ENCODE results near the gene TMCC2. TPM values are rescaled to one million over a fixed set of nuclear protein-coding genes. Genes with fewer than 3 reads are reported as not detected.

TMCC2 gene
- polyA plus RNA-seq, 3 donors, result 7.2 to 10.3 (median 7.3) TPM

DNA sequence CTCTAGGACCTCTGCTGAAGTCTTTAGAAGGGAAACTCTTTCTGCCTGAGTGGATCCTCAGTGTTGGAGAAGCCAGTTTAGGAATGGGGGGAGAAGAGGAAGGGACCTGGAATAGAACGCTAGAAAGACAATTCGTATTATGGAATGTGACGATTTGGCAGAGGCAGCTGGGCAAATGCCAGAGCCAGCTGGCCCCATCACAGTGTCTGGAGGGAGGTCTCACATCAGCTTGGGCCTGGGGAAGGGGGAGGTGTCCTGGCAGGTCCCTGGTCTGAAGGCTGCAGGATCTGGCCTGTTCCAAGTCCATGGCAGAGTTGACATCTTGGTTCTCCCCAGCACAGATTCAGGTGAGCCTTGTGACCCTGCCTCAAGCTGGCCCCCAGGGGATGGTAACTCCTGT, 11.3 kb downstream of the TMCC2 start:
- DNase-seq, result no peak

DNA sequence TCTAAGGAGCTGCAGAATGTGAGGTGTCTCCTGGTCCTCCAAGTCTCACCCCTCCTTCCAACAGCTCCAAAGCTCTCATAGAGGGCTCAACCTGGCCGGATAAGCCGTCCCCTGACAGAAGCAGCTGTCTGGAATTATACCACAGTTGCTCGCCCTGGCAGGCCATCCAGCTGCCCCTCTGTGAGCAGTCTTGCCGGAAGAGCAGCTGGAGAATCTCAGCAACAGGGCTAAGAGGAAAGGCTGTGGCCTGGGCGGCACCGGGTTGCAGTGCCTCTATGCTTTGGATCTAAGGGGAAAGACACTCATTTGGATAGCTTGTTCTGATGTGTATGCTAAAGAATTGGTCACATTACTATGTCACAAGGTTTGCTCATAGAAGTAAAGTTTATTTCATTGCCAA, 12.4 kb downstream of the TMCC2 start:
- DNase-seq, result no peak

DNA sequence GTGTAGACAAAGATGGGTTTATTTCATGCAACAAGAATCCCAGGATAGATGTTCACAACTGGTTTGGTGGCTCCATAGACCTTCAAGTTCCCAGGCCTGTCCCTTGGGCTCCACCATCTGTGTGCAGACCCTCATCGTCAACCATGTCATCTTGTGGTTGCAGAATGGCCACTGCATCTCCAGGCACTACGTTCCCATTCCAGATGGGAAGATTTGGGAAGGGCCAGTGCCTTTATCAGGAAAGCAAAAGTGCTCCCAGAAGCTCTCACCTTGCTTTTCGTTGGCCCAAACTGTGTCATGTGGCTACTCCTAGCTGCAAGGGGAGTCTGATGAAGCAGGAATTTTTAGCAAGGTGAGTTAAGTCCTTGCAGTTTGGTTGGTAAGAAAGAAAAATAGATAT, 12.8 kb downstream of the TMCC2 start:
- no peak for DNase-seq

DNA sequence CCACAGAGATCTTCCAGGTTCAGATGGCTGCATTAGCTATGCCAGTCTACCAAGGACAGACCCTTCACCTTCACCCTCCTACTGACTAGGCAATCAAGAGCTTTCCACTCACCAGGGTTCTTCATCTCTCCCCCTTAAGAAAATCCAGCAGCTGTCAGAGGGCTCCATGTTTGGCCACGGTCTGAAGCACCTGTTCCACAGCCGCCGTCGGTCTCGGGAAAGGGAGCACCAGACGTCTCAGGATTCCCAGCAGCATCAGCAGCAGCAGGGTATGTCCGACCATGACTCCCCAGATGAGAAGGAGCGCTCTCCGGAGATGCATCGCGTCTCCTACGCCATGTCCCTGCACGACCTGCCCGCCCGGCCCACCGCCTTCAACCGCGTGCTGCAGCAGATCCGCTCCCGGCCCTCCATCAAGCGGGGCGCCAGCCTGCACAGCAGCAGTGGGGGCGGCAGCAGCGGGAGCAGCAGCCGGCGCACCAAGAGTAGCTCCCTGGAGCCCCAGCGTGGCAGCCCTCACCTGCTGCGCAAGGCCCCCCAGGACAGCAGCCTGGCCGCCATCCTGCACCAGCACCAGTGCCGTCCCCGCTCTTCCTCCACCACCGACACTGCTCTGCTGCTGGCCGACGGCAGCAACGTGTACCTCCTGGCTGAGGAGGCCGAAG, 13.8 kb downstream of the TMCC2 start:
- DNase-seq, result no peak

DNA sequence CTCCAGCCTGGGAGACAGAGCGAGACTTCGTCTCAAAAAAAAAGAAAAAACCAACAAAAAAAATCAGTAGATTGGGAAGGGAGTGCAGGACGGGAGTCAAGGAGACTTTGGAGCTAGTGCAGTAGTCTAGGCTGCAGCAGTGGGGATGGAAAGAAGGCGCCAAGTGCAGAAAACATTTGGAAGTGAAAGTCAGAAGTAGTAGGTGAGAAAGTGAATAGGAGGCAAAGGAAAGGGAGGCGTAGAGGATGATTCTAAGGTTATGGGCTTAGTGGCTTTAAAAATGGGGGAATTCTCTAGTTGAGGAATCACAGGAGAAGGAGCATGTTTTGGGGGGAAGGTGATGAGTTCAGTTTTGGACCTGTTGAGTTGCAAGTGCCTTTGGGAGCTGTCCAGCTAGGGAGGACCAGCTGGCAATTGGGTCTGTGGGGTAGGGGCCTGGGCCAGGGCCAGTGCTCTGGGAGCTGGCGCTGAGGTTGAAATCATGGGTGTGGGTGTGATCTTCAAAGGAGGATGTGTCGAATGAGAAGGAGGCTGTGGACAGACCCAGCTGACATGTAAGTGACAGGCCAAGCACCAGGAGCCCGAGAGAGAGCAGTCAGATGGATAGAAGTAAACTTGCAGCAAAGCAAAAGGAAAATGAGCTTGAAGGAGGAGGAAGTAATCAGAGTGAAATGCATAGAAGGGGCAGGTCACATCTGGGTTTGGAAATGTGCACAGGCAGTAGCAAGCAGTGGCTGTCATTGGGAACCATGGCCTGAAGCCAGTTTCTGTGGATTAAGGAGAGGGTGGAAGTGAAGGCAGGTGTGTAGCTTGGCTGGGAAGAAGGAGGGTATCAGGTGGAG, 15.8 kb downstream of the TMCC2 start:
- no peak for DNase-seq

DNA sequence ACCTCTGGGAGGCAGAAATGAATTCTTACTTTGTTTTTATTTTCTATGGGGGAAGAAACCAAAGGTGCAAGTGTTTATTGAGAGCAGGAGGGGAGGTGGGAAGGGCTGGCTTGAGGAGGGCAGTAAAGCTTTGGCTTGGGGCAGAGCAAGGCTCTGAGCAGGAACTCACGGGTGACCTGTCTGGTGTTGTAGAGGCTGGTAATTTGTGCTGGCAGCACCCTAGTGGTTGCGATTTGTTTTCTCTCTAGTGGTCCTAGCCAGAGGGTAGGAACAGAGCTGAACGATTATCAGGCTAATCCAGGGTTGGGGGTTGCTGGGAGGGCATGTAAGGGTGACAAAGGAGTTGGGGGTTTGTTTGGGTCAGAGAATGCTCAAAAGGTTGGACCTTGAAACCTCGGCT, 16.6 kb downstream of the TMCC2 start:
- DNase-seq, result no peak

DNA sequence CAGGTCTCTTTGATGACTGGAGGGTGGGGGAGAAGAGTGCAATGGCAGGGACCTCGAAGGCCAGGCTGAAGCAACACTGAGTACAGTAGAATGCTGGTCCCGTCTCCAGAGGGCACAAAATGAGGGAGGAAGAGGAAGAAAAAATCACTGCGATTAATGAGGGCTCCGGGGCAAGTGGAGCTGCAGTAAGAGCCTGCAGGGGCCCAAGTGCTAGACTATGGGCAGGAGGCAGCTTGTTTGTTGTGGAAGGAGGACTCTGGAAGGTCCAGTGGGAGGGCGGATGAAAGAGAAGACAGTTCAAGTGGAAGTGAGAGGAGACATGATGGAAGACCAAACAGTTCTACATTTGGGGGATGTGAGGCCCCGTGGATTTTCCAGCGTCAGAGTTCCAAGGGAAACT, 17.4 kb downstream of the TMCC2 start:
- no peak for DNase-seq

DNA sequence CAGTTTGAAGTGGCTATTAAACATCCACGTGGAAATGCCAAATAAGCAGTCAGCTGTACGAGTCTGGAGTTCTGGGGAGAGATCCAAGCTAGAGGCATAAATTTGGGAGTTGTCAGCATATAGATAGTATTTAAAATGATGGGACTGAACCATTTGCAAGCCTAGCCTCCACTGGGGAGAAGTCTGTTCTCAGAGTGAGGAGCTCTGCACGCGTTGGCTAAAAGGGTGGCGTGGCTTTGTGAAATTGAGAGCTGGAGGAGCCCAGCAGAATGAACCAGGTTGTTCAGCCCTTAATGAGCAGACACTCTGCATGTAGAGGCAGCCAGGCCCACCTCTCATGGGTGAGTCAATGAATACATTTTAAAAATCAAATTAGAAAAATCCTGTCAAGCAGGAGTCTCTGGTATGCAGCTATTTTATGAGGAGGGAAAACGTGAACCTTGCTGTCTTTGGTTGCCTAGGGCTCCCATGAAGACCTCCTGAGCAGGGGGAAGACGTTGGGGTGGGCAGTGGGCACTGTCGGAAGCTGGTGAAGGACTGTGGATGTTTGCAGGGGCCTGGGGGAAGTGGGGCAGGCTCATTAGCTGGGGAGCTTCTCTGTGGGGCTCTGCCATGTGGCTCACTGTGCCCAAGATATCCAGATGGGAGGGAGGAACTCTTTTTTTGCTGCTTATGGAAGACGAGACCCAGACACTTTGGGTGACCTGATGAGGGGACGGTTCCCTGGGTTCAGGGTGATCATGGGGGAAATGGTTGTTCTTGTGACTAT, 18.8 kb downstream of the TMCC2 start:
- no peak for DNase-seq

DNA sequence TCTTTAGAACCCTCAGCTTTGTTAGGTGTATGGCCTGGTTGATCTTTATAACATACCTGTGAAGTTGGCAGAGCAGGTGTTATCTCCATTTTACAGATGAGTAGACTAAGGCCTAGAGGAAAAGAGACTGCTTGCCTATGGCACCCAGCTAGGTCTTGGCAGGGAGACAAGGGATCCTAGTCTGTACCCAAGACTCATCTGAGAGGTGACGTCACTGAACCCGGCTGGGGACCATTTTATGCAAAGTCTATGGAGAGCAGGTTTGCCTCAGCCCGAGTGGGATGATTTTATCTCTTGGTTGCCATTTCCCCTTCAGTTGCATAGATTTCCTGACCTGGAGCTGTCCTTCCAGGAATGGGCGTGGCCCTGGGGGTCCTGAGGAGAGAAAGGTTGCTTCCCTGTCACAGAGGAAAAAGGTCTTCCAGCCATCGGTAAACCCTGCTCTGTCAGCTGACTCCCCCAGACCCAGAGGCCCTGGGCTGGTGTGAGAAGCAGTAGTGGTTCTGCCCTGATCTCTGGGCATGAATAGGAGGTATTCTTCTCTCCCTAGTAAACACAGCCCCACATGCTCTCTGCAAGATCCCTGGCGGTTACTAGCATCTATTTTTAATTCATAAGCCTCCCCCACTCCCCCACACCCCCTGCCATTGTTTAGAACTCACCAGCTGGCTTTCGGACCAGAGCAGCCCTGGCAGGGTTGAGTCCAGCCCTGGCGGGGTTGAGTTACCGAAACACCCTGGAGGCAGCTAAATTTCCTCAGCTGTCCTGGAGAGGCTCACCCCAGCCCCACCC, 19.6 kb downstream of the TMCC2 start:
- no peak for DNase-seq

DNA sequence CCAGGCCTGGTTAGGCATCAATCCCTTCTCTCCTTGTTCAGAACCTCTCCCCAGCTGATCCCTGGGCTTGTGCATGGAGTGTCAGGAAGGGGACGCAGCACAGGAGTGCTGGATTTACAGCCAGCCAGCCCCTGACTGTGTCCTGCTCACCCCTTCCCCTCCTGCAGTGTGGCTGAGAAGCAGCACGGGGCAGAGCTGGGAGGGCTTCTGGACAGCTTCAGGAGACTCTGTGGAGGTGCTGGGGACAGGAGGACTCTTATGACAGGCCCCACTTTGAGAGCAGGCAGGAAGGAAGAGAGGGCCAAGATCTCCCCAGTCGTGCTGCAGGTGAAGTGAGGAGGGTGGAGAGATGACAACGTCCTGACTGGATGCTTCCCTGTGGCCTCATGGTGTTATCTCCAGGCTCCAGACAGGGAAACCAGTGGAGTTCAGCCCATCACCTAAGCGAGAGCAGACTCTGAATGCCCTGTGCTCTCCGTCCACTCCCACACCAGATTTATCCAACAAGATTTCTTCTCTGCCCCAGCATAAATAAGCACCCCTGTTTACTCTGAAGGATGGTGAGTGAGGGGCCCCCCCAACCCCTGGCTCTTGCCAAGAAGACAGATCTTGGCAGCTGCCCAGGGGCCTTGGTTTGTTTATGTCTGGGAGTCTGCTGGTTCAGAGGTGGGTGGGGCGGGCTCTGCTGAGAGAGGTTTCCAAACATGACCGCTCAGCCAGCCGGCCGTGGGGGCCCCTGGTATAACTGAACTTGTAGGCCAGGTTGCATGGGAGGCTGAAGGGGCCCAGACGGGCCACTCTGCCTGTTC, 21.3 kb downstream of the TMCC2 start:
- DNase-seq, result no peak

DNA sequence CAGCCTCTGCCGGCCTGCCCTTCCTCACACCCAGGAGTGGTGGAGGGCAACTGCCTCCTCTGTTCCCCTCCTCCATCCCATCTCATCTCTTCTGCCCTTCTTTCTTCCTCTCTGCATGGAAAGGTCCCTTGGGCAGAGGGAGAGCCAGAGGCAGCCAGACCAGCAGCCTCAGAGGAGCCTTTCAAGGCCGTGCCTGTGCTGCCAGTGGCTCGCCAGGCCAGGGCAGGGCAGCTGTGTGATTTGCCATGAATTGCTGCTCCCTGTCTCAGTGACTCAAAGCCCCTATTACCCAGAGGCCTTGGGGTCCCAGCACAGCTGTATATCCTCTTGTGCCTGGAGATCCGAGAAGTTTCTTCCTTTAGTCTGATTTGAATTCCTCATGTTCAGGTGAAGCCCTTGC, 21.9 kb downstream of the TMCC2 start:
- DNase-seq, result no peak

DNA sequence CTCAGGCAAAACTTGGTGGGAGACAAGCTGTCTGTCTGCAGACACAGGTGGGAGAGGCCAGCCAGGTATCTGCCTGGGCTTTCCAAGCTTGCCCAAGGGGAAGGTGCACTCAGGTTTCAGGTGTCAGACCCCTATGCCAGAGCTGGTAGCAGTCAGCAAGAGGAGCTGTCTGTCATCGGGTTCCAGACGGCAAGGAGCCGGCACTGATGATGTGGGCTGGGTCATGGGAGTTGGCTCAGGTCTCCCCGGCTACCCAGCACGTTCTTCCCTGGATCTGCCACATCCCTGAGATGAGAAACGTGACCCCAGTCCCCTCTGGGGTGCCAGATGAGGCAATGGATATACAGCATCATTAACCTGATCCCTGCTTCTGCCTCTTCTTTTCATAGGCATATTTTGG, 23.0 kb downstream of the TMCC2 start:
- DNase-seq, result no peak

DNA sequence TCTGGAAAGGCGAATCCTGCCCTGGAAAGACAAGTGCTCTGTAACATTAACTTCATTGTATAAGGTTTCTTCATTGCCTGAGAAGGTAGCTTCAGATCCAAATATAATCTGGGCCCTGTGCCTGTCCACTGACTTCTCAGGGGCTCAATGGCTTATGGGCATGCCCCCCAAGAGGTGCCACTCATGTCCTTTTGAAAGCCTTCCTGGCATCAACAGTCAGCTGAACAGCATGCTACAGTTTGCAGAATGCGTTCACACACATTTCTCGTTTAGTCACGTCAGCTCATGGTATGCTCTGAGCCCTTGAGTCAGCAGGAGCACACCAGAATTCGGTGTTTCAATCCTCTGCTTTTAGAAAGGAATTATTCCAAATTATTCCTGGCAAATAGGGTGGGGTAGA, 23.8 kb downstream of the TMCC2 start:
- DNase-seq, result no peak

DNA sequence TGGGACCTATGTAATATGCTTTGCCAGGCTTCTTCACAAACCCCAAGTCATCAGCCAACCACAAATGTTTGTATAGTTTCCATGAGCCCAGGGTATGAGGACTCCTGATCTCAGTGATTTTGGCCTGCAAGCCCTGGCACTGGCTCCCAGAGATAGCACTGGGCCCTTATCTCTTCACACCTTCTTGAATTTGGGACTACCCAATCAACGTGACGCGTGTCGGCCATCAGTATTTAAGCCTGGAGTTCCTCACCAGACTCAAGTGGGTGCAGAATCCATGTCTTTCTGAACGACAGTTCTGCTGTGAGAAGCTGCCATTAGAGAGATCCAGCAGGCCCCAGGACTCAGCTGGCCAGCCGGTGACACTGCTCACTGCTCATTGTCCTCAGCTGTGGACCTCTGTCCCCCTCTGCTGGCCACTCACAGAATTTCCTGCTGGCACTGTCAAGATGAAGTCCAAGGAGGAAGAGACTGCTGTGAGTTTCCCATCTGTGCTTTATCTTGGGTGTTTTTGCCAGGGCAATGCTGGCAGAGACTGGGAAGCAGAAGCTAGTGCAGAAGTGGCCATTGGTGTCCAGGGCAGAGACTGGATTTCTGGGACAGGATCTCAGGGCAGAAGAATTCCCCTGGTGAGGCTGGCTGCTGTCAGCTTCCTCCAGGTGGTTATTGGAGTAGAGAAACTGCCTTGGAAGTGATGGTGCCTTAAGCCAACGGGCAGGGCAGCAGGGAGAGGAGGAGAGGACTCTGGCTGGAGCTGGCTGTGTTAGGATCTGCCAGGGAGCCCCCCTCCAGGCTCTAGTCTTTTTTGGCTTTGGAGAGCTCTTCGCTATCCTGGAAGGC, 28.4 kb downstream of the TMCC2 start:
- peak; percentile 84 for DNase-seq

DNA sequence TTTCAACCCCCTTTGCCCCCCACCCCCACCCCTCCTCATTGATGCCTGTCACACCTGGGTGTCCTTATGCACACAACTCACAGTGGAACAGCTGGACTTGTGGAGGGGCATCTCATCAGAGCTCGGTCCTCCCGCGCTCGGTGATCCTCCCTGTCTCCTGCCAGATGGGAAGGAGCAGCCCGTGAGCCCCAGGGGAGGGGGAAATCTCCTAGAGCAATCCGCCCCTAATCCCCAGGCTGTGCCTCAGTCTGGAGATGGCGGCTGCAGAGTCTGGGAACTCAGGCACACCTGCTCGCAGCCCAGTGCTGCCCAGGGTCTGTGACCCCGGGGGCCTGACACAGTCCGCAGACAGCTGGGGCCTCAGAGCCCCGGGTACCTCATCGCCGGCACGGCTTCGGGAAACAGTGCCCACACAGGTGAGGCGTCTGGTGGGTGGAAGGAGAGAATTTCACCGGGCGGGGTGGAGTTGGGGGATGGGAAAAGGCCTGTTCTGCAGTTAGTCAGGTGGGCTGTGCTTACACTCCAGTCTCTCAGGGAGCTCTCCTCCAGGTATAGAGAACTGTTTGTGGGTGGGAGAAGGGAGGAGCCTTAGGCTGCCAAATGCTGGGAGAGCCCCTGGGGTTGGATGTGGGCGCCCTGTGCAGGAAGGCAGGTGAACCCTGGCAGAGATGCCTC, 29.3 kb downstream of the TMCC2 start:
- no peak for DNase-seq

DNA sequence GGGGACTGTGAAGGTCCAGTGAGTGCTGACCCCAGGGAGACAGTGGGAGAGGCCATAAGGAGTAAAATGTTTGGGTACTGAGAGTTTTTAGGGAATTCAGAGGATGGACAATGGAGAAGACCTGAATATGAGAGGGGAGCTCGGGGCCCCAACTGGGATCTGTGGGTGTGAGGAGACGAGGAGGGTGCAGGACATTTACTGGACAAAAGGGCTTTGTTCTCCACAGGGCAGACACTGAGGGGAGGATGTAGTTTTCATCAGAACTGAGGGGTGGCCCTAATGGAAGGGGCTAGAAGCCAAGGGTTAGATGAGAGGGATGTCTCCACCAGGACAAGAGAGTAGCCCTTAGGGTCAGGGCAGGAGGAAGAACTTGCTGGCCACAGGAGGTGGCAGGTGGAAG, 30.0 kb downstream of the TMCC2 start:
- no peak for DNase-seq

DNA sequence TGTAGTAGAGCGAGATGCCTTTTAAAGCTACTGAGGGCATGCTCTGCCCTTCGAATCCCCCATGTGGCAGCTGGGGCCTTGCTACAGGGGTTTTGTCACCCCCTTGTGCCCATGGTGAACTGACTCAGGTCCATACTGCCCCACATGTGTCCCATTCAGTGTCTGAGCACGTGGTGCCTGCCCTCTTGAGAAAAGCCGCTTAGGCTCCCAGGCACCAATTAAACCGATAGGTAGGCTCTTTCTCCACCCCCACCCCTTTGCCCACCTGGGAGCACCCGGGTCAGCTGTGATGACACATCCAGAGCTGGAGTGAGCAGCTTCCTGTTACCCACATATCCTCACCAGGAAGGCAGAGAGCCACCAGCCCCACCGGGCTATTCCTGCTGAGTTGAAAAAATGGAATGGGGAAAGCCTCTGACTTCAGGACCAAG, 30.5 kb downstream of the TMCC2 start:
- DNase-seq, result no peak

DNA sequence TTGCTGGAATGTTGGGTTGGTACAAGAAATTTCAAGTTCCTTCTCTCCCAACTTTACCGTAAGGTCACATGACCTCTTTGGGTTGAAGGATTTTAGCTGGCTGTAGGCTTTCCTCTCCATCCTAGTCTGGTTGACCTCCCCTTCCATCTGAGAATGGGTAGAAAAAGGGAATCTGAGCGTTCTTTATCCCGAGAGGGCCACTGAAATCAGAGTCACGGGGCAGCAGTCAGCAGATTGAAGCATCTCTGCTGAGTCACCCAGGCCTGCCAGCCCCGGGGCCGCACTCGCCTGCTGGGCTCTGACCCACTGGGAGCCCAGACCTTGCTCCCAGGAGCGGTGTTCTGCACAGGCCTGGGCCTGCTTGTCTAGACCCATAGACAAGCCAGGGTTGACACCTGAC, 31.0 kb downstream of the TMCC2 start:
- no peak for DNase-seq

DNA sequence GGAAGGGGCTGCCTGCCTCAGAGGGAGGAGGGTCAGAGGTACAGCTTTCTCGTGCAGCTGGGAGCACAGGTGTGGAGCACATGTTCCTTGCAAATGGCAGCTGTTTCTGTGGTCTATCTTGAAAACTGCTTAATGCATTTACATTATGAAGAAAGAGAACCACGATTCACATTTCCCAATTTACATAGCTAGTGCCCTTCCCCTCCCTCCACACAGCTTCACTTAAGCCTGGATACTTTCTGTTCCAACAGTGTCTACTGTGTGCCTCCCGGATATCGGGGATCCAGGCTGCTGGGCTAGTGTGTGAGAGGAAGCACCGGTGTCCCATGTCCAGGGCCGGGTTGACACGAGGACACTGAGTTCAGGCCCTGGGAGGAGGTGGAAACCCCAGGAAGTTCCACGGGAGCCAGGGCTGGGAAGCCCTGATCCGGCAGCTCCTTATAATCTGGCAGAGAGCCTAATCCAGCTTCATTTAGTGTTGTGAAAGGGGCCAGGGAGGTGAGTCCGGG, 31.6 kb downstream of the TMCC2 start:
- DNase-seq, result no peak

All from renal pelvis (tissue), 4 donors.